ENCODE measurements around the gene IGSF9B.

The IGSF9B gene

GRCh38 chr11:133921026-133921425 is 35.7 kb downstream of the IGSF9B start:
- DNase-seq (ENCODE audit: low spot score): no peak

GRCh38 chr11:133920109-133920990 is 36.4 kb downstream of the IGSF9B start:
- no peak for DNase-seq (ENCODE audit: low spot score)

GRCh38 chr11:133919330-133920108 is 37.2 kb downstream of the IGSF9B start:
- no peak for DNase-seq (ENCODE audit: low spot score)

GRCh38 chr11:133918608-133919260 is 38.0 kb downstream of the IGSF9B start:
- no peak for DNase-seq (ENCODE audit: low spot score)

GRCh38 chr11:133917921-133918607 is 38.7 kb downstream of the IGSF9B start:
- DNase-seq (ENCODE audit: low spot score): no peak

GRCh38 chr11:133916784-133917440 is 39.9 kb downstream of the IGSF9B start:
- DNase-seq (ENCODE audit: low spot score): no peak

GRCh38 chr11:133913761-133914160 is 43.0 kb downstream of the IGSF9B start:
- DNase-seq (ENCODE audit: low spot score): no peak

GRCh38 chr11:133911171-133911570 is 45.6 kb downstream of the IGSF9B start:
- DNase-seq (ENCODE audit: low spot score): no peak

GRCh38 chr11:133910101-133910500 is 46.7 kb downstream of the IGSF9B start:
- no peak for DNase-seq (ENCODE audit: low spot score)

- DNase-seq (ENCODE audit: low spot score): no peak
Measured at GRCh38 chr11:133908827-133909226, 47.9 kb downstream of the IGSF9B start.

- no peak for DNase-seq (ENCODE audit: low spot score)
Measured at GRCh38 chr11:133907841-133908241, 48.9 kb downstream of the IGSF9B start.

- no peak for DNase-seq (ENCODE audit: low spot score)
Measured at GRCh38 chr11:133907216-133907615, 49.6 kb downstream of the IGSF9B start.

GRCh38 chr11:133906746-133907145 is 50.0 kb downstream of the IGSF9B start:
- DNase-seq (ENCODE audit: low spot score): no peak

GRCh38 chr11:133906241-133906640 is 50.5 kb downstream of the IGSF9B start:
- DNase-seq (ENCODE audit: low spot score): no peak

GRCh38 chr11:133905677-133906156 is 51.1 kb downstream of the IGSF9B start:
- no peak for DNase-seq (ENCODE audit: low spot score)

- no peak for DNase-seq (ENCODE audit: low spot score)
Measured at GRCh38 chr11:133904818-133905515, 51.8 kb downstream of the IGSF9B start.

- DNase-seq (ENCODE audit: low spot score): no peak
Measured at GRCh38 chr11:133903875-133904817, 52.6 kb downstream of the IGSF9B start.

- DNase-seq (ENCODE audit: low spot score): no peak
Measured at GRCh38 chr11:133903056-133903455, 53.7 kb downstream of the IGSF9B start.

- DNase-seq (ENCODE audit: low spot score): no peak
Measured at GRCh38 chr11:133902506-133902905, 54.3 kb downstream of the IGSF9B start.

- no peak for DNase-seq (ENCODE audit: low spot score)
Measured at GRCh38 chr11:133901999-133902398, 54.8 kb downstream of the IGSF9B start.

Data from CD4-positive, alpha-beta T cell treated with Interleukin-15 for 4 hours (primary cell).